GM18951 (cell line): ENCODE results near the gene MR1.
"Not testable (repeated sequence)": the region's sequence is repeated elsewhere in the genome, so short reads cannot be mapped to it uniquely, and the experiment has no call there.

Experiments used
- POLR2A ChIP-seq: IDR thresholded peaks from 4 replicates; pipeline ENCODE4 v1.6.1; 2011; ENCODE audit warnings: mild to moderate bottlenecking; ENCODE audit not compliant: insufficient read length, insufficient read depth; ENCODE audit errors: extremely low read depth
- in situ Hi-C: fragments of 300-500 bp; cut with MboI; formaldehyde crosslinking; loops from one replicate; pipeline ENCODE4 v1.12.0; 2022; ENCODE audit warnings: low sequenced_read_pairs, mixed read lengths, inconsistent platforms; ENCODE audit not compliant: unreplicated experiment

Gene MR1

DNA sequence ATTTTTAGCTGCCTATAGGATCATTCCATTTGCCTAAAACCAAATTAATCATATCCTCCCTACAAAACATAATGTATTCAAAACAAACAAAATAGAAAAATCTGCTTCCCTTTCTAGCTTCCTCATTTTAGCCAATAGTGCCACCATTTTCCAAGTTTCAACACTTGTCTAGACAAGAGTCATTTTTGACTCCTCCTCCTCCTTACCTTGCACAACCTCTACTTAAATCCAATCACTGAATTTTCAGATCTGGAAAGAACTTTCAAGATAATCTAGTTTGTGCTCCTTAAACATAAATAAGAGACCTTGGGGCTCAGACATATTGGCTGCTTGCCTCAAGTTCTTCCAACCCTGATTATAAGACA is 18.6 kb upstream of the MR1 start:
- no peak for TF ChIP-seq POLR2A

DNA sequence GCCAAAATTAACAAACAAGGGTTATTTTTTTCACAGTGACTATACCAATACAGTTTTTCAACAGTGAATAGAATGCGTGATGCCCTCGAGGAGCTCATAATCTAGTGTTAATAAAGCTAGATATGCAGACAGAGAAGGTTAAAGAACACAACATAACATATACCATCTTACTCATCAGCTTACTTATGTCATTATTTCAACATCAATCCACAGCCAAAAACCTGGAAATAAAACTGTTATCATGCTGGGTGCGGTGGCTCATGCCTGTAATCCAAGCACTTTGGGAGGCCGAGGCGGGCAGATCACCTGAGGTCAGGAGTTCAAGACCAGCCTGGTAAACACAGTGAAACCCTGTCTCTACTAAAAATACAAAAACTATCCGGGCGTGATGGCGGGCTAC is 17.2 kb upstream of the MR1 start:
- in situ Hi-C loops, result no loop called here
- no peak for TF ChIP-seq POLR2A

More for the DNA sequence above, 18.6 kb upstream of the MR1 start:
- in situ Hi-C loops, result no loop called here

DNA sequence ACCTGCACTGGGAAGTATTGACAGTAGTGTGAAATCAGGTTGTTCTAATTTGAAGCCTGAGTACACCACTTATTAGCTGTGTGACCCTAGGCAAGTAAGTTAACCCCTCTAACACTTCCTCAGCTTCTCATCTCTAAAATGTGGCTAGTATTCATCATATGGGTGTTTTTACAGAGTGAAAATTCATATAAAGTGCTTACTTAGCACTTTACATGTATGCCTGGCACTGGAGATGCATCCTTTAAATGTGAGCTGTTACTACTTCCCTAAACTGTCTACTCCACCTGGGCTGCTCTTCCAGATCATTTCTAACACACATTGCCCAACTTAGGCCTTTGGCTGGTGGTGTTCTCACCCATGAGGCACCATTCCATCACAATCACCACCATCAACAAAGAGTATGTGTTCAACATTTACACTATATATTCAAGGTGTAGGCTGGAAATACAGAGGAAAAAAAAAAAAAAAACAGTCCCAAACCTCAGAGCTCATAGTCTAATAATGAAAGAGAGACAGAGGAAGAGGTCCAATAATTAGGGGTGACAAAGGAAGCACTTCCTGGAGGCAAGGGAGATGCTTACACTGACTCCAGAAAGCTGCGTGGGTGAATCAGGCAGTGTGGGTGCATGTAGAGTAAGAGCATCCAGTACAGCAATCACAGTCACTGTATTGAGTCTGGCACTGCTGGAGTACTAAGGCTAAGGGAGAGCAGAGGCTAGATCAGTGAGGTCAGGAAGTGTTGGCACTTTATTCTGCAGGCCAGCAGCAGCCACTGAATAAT is 14.7 kb upstream of the MR1 start:
- TF ChIP-seq POLR2A, result no peak
- in situ Hi-C loops, result no loop called here

DNA sequence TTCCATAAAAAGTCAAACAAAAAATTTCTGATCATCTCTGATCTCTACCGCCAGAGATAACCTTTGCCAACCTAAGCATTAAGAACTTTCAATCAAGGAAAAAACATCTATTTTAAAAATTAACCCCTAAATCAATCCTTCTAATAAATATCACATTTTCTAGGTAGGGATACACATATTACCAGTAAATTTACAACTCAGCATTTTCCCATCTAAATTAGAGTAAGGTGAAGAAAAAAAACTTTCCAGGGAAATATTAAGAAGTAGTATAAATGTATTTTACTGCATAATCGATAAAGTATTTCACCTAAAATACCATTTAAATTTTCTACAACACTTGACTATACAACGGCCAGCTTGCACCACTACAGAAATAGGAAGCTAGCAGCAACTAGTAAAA is 12.6 kb upstream of the MR1 start:
- in situ Hi-C loops, result loop anchor here (10.0 kb wide), 1 partner anchor 136 kb away; no protein-coding TSS in a partner anchor
- TF ChIP-seq POLR2A, result no peak

DNA sequence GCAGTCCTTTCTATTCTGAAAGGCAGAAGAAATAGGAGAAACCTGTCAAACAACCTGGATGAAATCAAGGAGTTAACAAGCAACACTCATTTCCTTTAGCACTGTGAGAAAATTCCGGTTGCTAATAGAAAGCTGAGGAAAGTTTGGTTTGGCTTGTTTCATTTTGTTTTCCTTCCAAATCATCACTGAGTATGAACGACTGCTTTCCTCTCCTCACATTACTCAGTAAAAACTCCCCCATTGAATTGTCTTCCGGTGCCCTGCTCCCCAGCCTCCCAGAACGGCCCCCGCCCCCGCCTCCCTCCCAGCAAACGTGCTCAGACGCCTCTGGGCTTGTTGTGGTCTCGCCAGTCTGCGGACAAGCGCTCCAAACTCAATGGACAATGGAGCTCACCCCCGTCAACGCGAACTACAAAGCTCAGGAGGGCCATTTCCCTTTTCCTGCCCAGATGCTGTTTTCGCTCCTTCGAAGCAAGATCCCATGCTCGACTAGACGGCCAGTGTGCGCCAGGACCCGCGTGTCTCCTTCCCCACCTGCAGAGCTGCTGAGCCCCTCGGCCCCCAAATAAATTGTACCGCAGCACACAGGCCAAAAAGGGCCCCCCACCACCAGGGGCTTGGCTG is 11.9 kb upstream of the MR1 start:
- in situ Hi-C loops, result loop anchor here (10.0 kb wide), 1 partner anchor 137 kb away; no protein-coding TSS in a partner anchor
- TF ChIP-seq POLR2A, result peak; percentile 34

DNA sequence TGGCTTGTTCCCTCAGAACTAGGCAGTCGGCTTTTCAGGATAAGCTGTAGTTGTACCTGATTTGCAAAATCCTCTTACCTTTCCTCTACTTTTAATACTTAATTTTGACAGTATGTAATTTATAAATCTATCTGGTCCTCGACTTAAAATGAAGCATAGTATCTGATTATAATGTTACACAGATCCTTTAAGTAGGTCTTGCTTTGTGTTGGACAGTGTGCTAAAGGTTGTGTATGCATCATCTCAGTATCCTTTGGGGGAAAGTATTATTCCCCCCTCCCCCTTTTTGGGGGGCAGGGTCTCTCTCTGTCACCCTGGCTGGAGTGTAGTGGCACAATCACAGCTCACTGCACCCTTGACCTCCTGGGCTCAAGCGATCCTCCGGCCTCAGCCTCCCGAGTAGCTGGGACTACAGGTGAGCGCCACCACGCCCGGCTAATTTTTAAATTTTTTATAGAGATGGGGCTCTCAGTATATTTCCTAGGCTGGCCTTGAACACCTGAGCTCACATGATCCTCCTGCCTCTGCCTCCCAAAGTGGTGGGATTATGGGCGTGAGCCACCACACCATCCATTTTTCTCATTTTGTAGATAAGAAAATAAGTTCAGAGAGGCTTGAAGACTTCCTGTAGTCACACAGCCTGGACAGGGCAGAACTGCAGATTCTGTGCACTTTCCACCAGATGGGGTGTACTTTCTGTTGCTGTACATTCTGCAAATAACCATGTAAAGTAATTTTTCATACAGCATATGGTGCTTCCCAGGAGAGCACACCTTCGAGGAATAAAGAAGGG is 10.3 kb upstream of the MR1 start:
- in situ Hi-C loops, result loop anchor here (10.0 kb wide), 1 partner anchor 139 kb away; no protein-coding TSS in a partner anchor
- TF ChIP-seq POLR2A, result no peak

DNA sequence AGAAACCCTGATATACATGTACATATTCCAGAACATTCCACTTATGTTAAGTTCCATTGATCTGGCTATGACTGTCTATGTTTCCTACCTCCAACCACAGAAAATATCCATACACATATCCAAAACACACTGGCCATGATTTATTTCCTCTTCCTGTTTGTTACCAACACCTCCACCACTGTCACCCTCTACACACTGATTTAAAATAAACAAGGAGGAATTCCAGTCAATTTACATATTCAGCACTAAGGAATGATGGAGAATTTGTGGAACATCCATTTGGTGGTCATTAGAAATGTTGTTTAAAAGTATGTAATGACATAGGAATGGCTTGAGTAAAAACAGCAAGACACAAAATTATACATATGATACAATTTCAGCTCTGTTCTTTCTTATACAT is 5.6 kb upstream of the MR1 start:
- in situ Hi-C loops, result loop anchor here (10.0 kb wide), 1 partner anchor 143 kb away; no protein-coding TSS in a partner anchor
- TF ChIP-seq POLR2A, result no peak

DNA sequence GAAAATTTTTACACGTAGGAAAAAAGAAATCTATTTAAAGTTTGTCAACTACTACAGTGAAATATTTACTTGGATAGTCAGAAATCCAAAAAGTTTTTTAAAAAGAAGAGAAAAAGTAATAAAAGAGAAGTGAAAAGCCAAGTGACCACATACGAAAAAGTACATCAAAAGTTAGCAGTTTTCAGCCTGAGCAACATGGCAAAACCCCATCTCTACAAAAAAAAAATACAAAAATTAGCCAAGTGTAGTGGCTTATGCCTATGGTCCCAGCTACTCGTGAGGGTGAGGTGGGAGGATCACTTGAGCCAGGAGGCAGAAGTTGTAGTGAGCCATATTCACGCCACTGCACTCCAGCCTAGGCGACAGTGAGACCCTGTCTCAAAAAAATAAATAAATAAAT is 5.2 kb upstream of the MR1 start:
- no peak for TF ChIP-seq POLR2A
- in situ Hi-C loops, result loop anchor here (10.0 kb wide), 1 partner anchor 144 kb away; no protein-coding TSS in a partner anchor

DNA sequence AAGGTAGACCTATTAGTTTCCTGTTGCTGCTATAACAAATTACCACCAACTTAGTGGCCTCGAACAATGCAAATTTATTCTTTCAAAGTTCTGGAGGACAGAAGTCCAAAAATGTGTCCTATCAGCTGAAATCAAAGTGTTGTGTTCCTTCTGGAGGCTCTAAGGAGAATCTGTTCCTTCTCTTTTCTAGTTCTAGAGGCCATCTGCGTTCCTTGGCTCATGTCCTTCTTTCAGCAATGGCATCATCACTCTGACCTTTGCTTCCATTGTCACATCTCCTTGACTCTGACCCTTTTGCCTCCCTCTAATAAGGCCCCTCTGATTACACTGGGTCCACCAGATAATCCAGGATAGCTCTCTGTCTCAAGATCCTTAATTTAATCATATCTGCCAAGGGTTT is 1.2 kb upstream of the MR1 start:
- TF ChIP-seq POLR2A, result no peak
- in situ Hi-C loops, result no loop called here

DNA sequence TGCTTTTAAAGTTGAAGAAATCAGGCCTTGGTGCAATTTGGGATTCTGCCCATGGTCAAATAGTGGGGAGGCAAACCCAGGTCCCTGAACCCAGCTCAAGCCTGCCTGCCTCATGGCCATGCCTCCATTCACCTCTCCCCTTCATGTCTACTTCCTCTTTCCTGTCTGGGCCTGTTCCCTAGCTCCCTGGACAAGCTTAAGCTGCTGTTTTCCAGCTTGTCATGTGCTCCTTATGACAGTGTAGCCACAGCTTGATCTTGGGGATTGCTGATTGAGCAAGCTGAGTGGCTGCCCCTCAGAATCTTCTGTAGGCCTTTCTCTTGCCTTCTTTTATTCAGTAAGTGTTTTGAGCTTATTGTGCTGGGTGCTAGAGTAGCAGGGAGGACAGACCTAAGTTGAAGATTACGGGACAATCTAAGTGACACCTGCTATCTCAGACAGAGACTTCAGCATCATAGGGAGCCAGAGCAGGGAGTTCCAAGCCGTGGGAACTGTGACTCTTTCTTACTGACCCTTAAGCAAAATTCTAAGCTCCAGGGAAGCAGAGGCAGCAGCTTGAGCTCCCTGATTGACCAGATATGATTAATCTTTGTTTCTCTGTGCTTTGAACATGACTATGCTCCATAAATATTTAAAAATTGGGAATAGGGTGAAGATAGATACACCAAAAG is 520 bp upstream of the MR1 start:
- no peak for TF ChIP-seq POLR2A

DNA sequence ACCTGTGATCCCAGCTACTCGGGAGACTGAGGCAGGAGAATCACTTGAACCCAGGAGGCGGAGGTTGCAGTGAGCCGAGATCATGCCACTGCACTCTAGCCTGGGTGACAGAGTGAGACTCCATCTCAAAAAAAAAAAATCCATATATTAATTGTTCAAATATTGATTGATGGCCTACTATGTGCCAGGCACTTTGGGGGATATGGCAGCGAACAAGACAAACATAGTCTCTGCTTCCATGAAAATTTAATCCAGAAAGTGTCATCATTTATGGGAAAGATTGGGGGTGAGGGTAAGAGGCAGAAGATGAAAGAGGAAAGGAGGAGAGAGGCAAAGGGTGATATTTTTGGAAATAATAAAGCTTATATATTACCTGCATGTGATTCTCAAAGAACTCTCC is 1.4 kb downstream of the MR1 start:
- in situ Hi-C loops, result not testable (repeated sequence)

More for the DNA sequence above, 520 bp upstream of the MR1 start:
- in situ Hi-C loops, result no loop called here

DNA sequence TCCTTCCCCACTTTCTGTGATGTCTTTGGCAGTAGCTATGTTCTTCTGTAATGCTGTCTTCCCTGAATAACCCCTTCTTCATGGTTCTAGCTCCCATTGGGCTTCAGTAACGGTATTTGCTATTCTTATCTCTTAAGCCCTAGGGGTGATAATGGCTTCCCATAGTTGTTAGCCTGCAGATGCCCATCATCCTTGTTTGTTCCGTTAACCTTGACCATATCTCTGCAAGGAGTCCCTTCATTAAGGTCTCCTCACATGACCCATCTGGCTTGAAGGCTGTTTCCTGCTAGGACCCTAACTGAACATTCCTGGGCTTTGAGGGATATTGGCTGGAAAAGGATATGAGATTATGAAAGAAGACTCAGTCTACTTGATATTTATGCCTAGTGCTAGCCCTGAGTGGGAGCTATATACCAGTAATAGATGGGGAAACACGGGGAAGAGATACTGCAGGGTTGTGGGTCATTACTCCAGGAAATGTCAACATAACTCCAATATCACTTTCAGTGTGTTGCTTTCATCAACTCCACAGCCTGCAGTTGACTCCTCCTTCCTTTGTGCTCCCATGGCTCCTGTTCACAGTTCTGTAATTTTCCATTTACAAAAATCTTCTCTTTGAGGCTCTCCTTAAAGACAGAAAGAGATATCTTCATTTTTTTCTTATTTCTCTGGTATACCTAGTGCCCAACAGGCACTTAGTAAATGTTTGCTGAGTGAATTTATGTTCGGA is 2.5 kb downstream of the MR1 start:
- in situ Hi-C loops, result no loop called here
- no peak for TF ChIP-seq POLR2A
